ENCODE data around the gene HNRNPLL.

DNA sequence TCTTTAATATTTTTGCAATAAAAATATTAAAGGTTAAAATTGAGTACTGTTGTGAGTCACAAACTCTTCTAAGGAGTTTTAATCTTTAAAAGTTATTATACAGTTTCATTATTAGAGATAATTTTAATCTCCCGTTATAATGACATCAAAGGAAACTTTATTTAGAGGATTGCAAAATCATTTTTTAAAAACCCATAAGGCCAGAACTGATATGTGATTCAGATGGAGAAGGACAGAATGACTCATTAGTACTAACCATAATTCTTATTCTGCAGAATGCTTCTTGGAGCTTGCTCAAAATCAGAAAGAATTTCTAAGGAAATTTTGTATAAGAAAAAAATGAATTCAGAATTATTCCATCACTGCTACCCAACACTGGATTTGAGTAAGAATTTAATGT lies 12.5 kb upstream of the HNRNPLL start:
- TF ChIP-seq, protein P1, sequence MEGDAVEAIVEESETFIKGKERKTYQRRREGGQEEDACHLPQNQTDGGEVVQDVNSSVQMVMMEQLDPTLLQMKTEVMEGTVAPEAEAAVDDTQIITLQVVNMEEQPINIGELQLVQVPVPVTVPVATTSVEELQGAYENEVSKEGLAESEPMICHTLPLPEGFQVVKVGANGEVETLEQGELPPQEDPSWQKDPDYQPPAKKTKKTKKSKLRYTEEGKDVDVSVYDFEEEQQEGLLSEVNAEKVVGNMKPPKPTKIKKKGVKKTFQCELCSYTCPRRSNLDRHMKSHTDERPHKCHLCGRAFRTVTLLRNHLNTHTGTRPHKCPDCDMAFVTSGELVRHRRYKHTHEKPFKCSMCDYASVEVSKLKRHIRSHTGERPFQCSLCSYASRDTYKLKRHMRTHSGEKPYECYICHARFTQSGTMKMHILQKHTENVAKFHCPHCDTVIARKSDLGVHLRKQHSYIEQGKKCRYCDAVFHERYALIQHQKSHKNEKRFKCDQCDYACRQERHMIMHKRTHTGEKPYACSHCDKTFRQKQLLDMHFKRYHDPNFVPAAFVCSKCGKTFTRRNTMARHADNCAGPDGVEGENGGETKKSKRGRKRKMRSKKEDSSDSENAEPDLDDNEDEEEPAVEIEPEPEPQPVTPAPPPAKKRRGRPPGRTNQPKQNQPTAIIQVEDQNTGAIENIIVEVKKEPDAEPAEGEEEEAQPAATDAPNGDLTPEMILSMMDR (conservative IDR thresholded peaks at IDR 0.05), result no peak
- no peak for TF ChIP-seq ZFX (IDR thresholded peaks at IDR 0.05)
